HG03558 (cell line): ENCODE results near the gene DIPK1B.
"Not testable (repeated sequence)": the region's sequence is repeated elsewhere in the genome, so short reads cannot be mapped to it uniquely, and the experiment has no call there.

Experiments
- ATAC-seq: cut with Tn5 transposase; IDR thresholded peaks from one replicate; pipeline ENCODE4 v1.9.1; 2021; ENCODE audit warnings: moderate number of reproducible peaks; ENCODE audit not compliant: unreplicated experiment; ENCODE audit errors: extremely low read depth

The DIPK1B gene

GRCh38 chr9:136748201-136748600, 35.8 kb downstream of the DIPK1B start, which contains the start of gene LCN6:
Gene LCN6, minus strand, starts transcription at chr9:136748525. Its CDS starts 42 bp downstream, at chr9:136748483.
- no peak for ATAC-seq

- ATAC-seq = no peak
Observed at GRCh38 chr9:136748666-136749611, 36.6 kb downstream of the DIPK1B start.

GRCh38 chr9:136750526-136750925, 38.2 kb downstream of the DIPK1B start:
- ATAC-seq = no peak

- no peak for ATAC-seq
Observed at GRCh38 chr9:136751244-136751643, 38.9 kb downstream of the DIPK1B start.

GRCh38 chr9:136751814-136752213, 39.4 kb downstream of the DIPK1B start:
- no peak for ATAC-seq

GRCh38 chr9:136753371-136754058, 41.1 kb downstream of the DIPK1B start:
- no peak for ATAC-seq

- no peak for ATAC-seq
Observed at GRCh38 chr9:136754059-136754572, 41.7 kb downstream of the DIPK1B start.

- ATAC-seq = no peak
Observed at GRCh38 chr9:136754626-136755301, 42.4 kb downstream of the DIPK1B start.

- ATAC-seq = not testable (repeated sequence)
Observed at GRCh38 chr9:136755302-136756133, 43.1 kb downstream of the DIPK1B start.

GRCh38 chr9:136756134-136756438, 43.7 kb downstream of the DIPK1B start:
- no peak for ATAC-seq

GRCh38 chr9:136756836-136757235, 44.5 kb downstream of the DIPK1B start:
- ATAC-seq = no peak

- ATAC-seq = no peak
Observed at GRCh38 chr9:136757328-136757727, 45.0 kb downstream of the DIPK1B start.

- ATAC-seq = no peak
Observed at GRCh38 chr9:136757751-136758140, 45.4 kb downstream of the DIPK1B start.

- ATAC-seq = no peak
Observed at GRCh38 chr9:136759001-136759400, 46.6 kb downstream of the DIPK1B start.

GRCh38 chr9:136759436-136760325, 47.3 kb downstream of the DIPK1B start:
- no peak for ATAC-seq

GRCh38 chr9:136760424-136760823, 48.1 kb downstream of the DIPK1B start:
- ATAC-seq = no peak

GRCh38 chr9:136760834-136761544, 48.6 kb downstream of the DIPK1B start:
- ATAC-seq = not testable (repeated sequence)

GRCh38 chr9:136761545-136761981, 49.2 kb downstream of the DIPK1B start:
- ATAC-seq = no peak
